ENCODE results near the gene NLE1.
"Not testable (repeated sequence)": the region's sequence is repeated elsewhere in the genome, so short reads cannot be mapped to it uniquely, and the experiment has no call there.

The NLE1 gene

GRCh38 chr17:35127751-35128514 lies 14.2 kb downstream of the NLE1 start:
- no peak for DNase-seq (ENCODE audit: low read depth)

DNA sequence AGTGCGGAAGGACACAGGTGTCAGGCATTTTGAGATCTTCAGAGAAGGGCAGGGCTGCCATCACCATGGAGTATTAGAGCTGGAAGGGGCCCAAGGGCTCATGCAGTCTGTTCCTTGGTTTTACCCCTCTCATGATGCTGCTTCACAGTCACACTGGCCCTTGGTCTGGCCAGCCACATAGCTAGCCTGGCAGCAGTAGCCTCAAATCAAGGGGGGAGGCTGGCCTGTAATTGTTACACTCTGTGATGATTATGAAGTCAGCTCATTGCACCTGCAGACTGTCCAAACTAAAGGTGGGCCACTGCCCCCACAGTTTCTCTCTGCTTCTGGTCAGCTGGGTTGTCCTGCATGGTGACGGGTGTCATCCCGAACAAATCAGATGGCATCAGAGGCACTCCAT lies 20.8 kb downstream of the NLE1 start, which contains the start of gene FNDC8:
Gene FNDC8, plus strand, starts transcription at position 301 of the 400 bp plus-strand sequence. Its CDS starts 79 bp downstream, at position 380.
- no peak for DNase-seq (ENCODE audit: low read depth)

DNA sequence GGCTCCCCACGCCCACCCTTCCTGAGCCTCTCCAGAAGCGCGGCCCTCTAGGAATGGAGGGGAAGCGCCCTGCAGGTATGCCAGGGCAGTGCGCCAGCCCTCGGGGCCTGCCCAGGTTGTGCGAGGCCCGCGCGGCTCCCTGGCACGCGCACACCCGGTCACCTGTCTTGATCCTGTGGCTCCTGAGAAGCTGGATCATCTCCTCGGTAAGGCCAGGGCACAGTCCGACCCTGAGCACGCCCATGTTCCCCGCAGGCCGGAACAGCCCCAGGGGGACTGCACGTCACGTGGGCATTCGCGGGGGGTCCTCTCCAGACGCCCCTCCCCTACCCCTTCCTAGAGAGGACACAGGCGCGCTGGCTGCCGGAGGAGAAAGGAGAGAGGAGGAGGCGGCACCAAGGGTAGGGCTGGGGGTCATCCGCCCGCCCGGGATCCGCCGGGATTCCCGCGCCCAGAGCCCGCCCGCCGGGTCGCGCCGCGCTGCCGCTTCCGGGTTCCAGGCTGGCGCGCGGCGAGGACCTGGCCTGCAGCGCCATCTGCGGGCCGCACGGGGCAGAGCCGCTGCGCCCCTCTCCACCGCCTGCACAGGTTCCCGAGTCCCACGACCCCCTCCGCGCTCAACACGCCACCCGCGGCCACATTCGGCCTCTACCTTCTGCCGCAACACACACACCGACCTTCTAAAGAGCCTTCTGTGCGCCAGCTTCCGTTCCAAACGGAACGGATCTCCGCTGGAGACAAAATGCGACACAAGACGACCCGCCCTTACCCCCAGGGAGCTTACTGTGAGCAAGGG lies 22.5 kb downstream of the NLE1 start, which contains the start of gene RAD51D:
Gene RAD51D, minus strand, starts transcription at position 491 of the 796 bp plus-strand sequence. Its CDS starts 247 bp downstream, at position 244.
- DNase-seq (ENCODE audit: low read depth) = peak; percentile 74

- no peak for DNase-seq (ENCODE audit: low read depth)
Measured at GRCh38 chr17:35117984-35118383, 24.1 kb downstream of the NLE1 start.

DNA sequence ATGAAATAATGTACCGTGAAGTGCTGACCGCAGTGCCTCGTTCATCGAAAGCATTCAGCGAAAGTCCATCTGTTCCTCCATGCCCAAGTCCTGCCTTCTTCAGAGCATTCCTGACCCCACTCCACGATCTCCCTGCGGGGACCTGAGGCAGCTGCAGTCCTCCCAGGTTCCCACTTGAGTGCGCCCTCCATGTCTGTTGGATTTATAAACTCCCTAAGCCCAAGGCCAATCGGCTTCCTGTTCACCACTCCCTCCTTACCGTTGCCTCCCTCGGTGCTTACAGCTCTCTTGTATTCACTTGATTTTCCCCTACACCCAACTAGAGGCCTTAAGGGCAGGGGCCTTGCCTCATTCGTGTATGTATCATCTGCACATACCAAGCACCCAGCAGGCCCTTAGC lies 25.3 kb downstream of the NLE1 start:
- DNase-seq (ENCODE audit: low read depth) = no peak

DNA sequence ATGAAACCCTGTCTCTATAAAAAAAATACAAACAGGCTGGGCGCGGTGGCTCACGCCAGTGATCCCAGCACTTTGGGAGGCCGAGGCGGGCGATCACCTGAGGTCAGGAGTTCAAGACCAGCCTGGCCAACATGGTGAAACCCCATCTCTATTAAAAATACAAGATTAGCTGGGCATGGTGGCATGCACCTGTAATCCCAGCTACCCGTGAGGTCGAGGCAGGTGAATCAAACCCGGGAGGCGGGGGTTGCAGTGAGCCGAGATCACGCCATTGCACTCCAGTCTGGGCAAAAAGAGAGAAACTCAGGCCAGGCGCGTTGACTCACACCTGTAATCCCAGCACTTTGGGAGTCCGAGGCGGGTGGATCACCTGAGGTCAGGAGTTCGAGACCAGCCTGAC lies 31.3 kb downstream of the NLE1 start:
- DNase-seq (ENCODE audit: low read depth) = not testable (repeated sequence)

DNA sequence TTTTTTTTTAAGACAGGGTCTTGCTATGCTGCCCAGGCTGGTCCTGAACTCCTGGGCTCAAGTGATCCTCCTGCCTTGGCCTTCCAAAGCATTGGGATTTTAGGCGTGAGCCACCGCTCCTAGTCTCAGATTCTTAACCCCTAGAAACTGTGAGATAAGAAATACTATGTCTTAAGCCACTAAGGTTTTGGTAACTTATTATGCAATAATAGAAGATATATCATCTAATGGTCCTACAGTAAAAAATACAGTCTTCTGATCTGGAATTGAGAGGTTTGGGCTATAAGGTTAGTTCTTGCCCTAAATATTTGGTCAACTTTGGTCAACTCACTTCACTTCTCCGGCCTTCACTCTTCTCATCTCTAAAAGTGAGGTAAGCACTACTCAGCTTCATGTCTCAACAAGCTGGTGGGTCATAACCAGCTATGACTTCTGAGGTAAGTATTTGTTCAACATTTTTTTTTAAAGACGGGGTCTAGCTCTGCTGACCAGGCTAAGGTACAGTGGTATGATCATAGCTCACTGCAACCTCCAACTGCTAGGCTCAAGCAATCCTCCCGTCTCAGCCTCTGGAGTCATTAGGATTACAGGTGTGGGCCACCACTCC lies 37.2 kb downstream of the NLE1 start:
- no peak for DNase-seq (ENCODE audit: low read depth)

GRCh38 chr17:35103271-35103670 lies 38.8 kb downstream of the NLE1 start:
- no peak for DNase-seq (ENCODE audit: low read depth)

DNA sequence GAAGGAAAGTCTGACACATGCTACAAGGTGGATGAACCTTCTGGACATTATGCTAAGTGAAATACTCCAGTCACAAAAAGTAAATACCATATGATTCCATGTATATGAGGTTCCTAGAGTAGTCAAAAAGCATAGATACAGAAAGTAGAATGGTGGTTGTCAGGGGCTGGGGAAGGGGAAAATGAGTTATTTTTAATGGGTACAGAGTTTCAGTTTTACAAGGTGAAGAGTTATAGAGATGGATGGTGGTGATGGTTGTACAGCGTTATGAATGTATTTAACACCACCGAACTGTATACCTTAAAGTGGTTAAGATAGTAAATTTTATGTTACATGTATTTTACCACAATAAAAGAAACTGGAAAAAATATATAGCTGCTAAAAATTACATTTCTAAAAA lies 40.4 kb downstream of the NLE1 start:
- DNase-seq (ENCODE audit: low read depth) = no peak

GRCh38 chr17:35101036-35101435 lies 41.1 kb downstream of the NLE1 start:
- DNase-seq (ENCODE audit: low read depth) = no peak

- DNase-seq (ENCODE audit: low read depth) = no peak
Measured at GRCh38 chr17:35099908-35100307, 42.2 kb downstream of the NLE1 start.

GRCh38 chr17:35097776-35098175 lies 44.3 kb downstream of the NLE1 start:
- DNase-seq (ENCODE audit: low read depth) = no peak

GRCh38 chr17:35095741-35096140 lies 46.4 kb downstream of the NLE1 start:
- DNase-seq (ENCODE audit: low read depth) = no peak

GRCh38 chr17:35094902-35095301 lies 47.2 kb downstream of the NLE1 start:
- DNase-seq (ENCODE audit: low read depth) = no peak

- not testable (repeated sequence) for DNase-seq (ENCODE audit: low read depth)
Measured at GRCh38 chr17:35090707-35091106, 51.4 kb downstream of the NLE1 start.

GRCh38 chr17:35089586-35090296 lies 52.4 kb downstream of the NLE1 start:
- peak; percentile 24 for DNase-seq (ENCODE audit: low read depth)

DNA sequence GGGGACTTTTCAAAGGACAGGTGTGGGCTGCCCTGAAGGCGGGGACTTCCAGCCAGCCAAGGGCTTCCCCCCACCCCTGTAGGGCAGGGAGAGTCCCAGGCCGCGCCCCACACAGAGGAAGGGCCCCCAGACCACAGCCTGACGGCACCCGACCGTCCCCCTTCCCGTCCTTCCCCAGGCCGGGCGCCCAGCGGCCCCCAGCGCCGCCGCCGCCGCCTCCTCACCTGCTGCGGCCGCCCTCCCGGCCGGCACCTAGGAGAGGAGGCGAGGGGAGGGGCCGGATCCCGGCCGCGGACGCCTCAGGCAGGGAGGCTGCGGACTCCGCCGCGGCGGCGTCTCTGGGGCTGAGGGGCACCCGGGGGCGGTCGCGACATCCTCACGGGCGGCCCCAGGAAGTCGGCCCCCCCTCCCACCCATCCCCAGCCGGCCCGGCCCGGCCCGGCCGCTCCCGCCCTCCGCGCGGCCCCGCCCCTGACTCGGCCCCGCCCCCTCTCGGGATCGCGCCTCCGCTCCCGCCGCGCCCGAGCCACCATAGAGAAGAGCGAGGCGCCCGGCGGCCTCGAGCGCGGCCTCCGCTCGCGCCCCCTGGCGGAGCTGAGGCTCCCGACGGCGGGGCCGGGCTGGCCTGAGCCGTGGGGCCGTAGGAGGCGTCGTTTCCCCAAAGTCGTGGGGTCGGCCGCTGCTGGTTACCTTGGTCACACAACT lies 53.1 kb downstream of the NLE1 start:
- DNase-seq (ENCODE audit: low read depth) = peak; percentile 87

DNA sequence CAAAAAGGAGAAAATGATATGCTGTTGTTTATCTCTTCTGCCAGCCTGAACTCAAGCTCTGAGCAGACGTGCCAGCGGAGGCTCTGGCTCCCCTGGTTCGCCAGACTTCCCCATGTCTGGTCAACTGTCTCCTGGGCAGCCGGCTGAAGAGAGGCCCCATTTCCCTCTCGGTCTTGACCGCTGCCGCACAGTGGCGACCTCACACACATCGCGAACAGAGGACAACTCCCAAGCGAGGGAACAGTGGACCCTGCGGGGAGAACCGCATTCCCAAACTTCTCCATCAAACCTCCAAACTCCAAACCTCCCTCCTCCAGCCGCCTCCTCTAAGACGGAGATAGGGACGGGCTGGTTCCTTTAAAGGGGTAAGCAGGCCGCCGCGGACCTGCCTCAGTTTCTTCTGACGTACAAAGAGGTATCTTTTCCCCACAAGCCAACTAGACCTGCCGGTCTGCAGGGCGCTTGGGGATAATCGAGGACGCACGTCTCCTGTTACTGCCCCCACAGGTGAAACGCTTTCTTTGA lies 53.7 kb downstream of the NLE1 start:
- DNase-seq (ENCODE audit: low read depth) = no peak

- DNase-seq (ENCODE audit: low read depth) = no peak
Measured at GRCh38 chr17:35087731-35088355, 54.3 kb downstream of the NLE1 start.

- DNase-seq (ENCODE audit: low read depth) = no peak
Measured at GRCh38 chr17:35086931-35087573, 55.1 kb downstream of the NLE1 start.

Measured in activated T-helper 9 cell treated with anti-CD3 and anti-CD28 coated beads, Interleukin-2, amount 50 U/mL, for 16 hours (primary cell).